Measurements from ENCODE around the gene TMEM234.

The TMEM234 gene

GRCh38 chr1:32179193-32179442 lies 43.0 kb downstream of the TMEM234 start:
- DNase-seq (ENCODE audit: low read depth in 3 of 3), result no peak

GRCh38 chr1:32178380-32179192 lies 43.6 kb downstream of the TMEM234 start:
- no peak for DNase-seq (ENCODE audit: low read depth in 3 of 3)

GRCh38 chr1:32172621-32173245 lies 49.4 kb downstream of the TMEM234 start:
- DNase-seq (ENCODE audit: low read depth in 3 of 3), result no peak

- DNase-seq (ENCODE audit: low read depth in 3 of 3), result no peak
Measured at GRCh38 chr1:32170991-32171390, 51.2 kb downstream of the TMEM234 start.
